Peyer's patch (tissue), 4 donors: ENCODE data around the gene CASZ1.

ENCODE experiments used
- POLR2A ChIP-seq, 2 donors: fragments of 450-650 bp; IDR thresholded peaks; one replicate each; pipeline ENCODE4 v1.5.1; 2017; ENCODE audit warnings: antibody characterized with exemption in 2 of 2, mild to moderate bottlenecking in 2 of 2, moderate library complexity in 2 of 2
- TF ChIP-seq, protein P1 (sequence below), 6 experiments: fragments of 450-650 bp in 4 of 6; fragments of 200-600 bp in 2 of 6; sonication (generic) in 1 of 6; IDR thresholded peaks; one replicate each; pipeline ENCODE4 v1.5.1; 2017 to 2019; ENCODE audit warnings: antibody characterized with exemption in 6 of 6, mild to moderate bottlenecking in 3 of 6, moderate library complexity in 1 of 6

- TF ChIP-seq, protein P1, sequence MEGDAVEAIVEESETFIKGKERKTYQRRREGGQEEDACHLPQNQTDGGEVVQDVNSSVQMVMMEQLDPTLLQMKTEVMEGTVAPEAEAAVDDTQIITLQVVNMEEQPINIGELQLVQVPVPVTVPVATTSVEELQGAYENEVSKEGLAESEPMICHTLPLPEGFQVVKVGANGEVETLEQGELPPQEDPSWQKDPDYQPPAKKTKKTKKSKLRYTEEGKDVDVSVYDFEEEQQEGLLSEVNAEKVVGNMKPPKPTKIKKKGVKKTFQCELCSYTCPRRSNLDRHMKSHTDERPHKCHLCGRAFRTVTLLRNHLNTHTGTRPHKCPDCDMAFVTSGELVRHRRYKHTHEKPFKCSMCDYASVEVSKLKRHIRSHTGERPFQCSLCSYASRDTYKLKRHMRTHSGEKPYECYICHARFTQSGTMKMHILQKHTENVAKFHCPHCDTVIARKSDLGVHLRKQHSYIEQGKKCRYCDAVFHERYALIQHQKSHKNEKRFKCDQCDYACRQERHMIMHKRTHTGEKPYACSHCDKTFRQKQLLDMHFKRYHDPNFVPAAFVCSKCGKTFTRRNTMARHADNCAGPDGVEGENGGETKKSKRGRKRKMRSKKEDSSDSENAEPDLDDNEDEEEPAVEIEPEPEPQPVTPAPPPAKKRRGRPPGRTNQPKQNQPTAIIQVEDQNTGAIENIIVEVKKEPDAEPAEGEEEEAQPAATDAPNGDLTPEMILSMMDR (IDR thresholded peaks at IDR 0.05) = no peak
- no peak for TF ChIP-seq POLR2A (IDR thresholded peaks at IDR 0.05)
These were observed 18.8 kb upstream of the CASZ1 start for GRCh38 chr1:10814976-10815857.
